AG04449 (cell line): ENCODE results near the gene MARK1.

Source experiments
- CTCF ChIA-PET: fragments of 350-600 bp; formaldehyde crosslinking; extraction: SDS; loops from one replicate; lab custom pipeline; 2021; ENCODE audit warnings: antibody characterized with exemption; lab: Yijun Ruan, JAX
- POLR2A ChIA-PET: fragments of 400-600, 350-600 bp; formaldehyde crosslinking; extraction: SDS; loops from one replicate; lab custom pipeline; 2020; ENCODE audit warnings: antibody characterized with exemption, inconsistent platforms; lab: Yijun Ruan, JAX
- DNase-seq: peaks from one replicate; pipeline ENCODE4 v3.0.0-alpha.2; 2010; ENCODE audit warnings: low read depth, low spot score
- H3K4me3 ChIP-seq: 2 replicates; pipeline ENCODE4 v1.5.1; 2011; ENCODE audit warnings: low read depth, mild to moderate bottlenecking, control low read depth, low read length
- CTCF ChIP-seq: IDR thresholded peaks from one replicate; pipeline ENCODE4 v1.5.1; 2011; ENCODE audit warnings: mild to moderate bottlenecking, moderate library complexity, low read length, control low read depth, inconsistent platforms; ENCODE audit not compliant: insufficient read depth; ENCODE audit errors: missing control alignments

Gene MARK1

GRCh38 chr1:220516722-220517042, 11.3 kb upstream of the MARK1 start:
- ChIA-PET CTCF (no interaction called here), POLR2A (no interaction called here)
- H3K4me3 ChIP-seq: no peak overlapping the region
- no peak for DNase-seq
- no peak for TF ChIP-seq CTCF

- no peak overlapping the region for H3K4me3 ChIP-seq
- ChIA-PET CTCF (no interaction called here), POLR2A (no interaction called here)
- TF ChIP-seq CTCF: no peak
- no peak for DNase-seq
These were observed 6.2 kb upstream of the MARK1 start for GRCh38 chr1:220521778-220522177.

GRCh38 chr1:220526294-220526693, 1.6 kb upstream of the MARK1 start:
- ChIA-PET CTCF (interaction anchor here (1.0 kb wide), 1 partner anchor 245 kb away, joined by 3 read pairs; no protein-coding TSS in a partner anchor), POLR2A (no interaction called here)
- TF ChIP-seq CTCF: no peak
- H3K4me3 ChIP-seq: no peak overlapping the region
- no peak for DNase-seq

- CTCF ChIA-PET: no interaction called here
- DNase-seq: no peak
- H3K4me3 ChIP-seq: peak overlapping the region; percentile 58
- no peak for TF ChIP-seq CTCF
- POLR2A ChIA-PET: no interaction called here
These were observed 543 bp upstream of the MARK1 start for GRCh38 chr1:220527279-220527907.

GRCh38 chr1:220528679-220529501, 954 bp downstream of the MARK1 start:
- no peak for TF ChIP-seq CTCF
- no peak for DNase-seq
- ChIA-PET CTCF (no interaction called here), POLR2A (no interaction called here)
- H3K4me3 ChIP-seq: peak overlapping the region; percentile 58

GRCh38 chr1:220529521-220530020, 1.6 kb downstream of the MARK1 start:
- ChIA-PET POLR2A (no interaction called here), CTCF (no interaction called here)
- H3K4me3 ChIP-seq: no peak overlapping the region
- DNase-seq: no peak
- no peak for TF ChIP-seq CTCF
